Fibroblast of lung (primary cell): ENCODE data around the gene CYP27A1.

Source experiments
- EZH2 ChIP-seq: IDR thresholded peaks from 2 replicates; pipeline ENCODE4 v1.5.1; 2012; ENCODE audit warnings: low read length, control low read depth, mild to moderate bottlenecking; ENCODE audit errors: missing control alignments
- TF ChIP-seq, protein P1 (sequence below), 2 donors: IDR thresholded peaks in 1 of 2; conservative IDR thresholded peaks in 1 of 2; 1 replicate in 1 of 2; 2 replicates in 1 of 2; pipeline ENCODE4 v1.5.1; 2011 to 2012; ENCODE audit warnings: low read length in 2 of 2, control low read depth in 1 of 2, inconsistent platforms in 1 of 2, low read depth in 1 of 2, mild to moderate bottlenecking in 1 of 2

DNA sequence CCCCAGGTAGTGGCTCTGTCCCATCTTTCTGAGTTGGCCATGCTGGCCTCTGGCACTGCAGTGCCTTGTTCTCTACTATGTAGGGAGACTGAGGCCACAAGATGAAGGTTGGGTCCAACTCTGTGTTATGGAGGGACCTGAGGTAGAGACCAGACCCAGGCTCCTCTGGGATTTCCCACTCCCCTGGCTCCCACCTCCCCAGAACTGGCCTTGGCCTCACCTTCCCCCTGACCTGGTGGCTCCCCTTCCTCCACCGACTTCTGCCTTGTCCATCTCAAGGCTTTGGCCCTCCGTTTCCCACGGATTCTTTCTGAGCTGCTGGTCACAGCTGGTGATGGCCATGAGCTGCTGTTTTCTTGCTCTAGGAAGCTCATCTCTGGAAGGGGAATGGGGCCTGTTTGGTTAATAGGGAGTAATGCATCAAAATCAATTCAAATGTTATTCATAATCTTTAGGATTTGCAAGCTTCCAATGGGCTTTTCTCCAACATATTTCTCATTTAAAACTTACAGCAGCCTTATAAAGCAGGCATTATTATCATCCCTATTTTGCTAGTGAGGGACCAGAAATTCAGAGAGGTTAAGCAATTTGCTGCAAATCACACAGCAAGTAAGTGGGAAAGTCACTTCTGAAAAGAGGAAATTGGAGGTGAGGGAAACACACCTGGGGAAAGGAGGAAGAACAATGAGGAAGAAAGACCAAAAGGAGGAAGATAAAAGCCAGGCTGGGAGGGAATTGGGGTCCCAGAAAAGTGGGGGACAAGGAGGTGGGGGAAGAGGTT, 48.8 kb downstream of the CYP27A1 start:
- TF ChIP-seq, protein P1, sequence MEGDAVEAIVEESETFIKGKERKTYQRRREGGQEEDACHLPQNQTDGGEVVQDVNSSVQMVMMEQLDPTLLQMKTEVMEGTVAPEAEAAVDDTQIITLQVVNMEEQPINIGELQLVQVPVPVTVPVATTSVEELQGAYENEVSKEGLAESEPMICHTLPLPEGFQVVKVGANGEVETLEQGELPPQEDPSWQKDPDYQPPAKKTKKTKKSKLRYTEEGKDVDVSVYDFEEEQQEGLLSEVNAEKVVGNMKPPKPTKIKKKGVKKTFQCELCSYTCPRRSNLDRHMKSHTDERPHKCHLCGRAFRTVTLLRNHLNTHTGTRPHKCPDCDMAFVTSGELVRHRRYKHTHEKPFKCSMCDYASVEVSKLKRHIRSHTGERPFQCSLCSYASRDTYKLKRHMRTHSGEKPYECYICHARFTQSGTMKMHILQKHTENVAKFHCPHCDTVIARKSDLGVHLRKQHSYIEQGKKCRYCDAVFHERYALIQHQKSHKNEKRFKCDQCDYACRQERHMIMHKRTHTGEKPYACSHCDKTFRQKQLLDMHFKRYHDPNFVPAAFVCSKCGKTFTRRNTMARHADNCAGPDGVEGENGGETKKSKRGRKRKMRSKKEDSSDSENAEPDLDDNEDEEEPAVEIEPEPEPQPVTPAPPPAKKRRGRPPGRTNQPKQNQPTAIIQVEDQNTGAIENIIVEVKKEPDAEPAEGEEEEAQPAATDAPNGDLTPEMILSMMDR (conservative IDR thresholded peaks at IDR 0.05 in 1 of 2, IDR thresholded peaks at IDR 0.05 in 1 of 2; ENCODE audit: low read depth in 1 of 2, low read length in 2 of 2) = no peak
- no peak for TF ChIP-seq EZH2
